HepG2 (cell line): ENCODE results near the gene TDRD10. TPM values are rescaled to one million over a fixed set of nuclear protein-coding genes. Genes with fewer than 3 reads are reported as not detected.

Source experiments
- ATAC-seq: fragments of 200-7000 bp; cut with Tn5 transposase; 3 replicates; pipeline ENCODE4 v1.9.1; 2020; ENCODE audit warnings: mild to moderate bottlenecking, moderate library complexity
- BruUV-seq: library from RNA; stranded (reverse); fragments of 400-500 nt; replicated peaks from 2 replicates; lab custom pipeline; 2021; lab: Mats Ljungman, UMichigan
- CTCF ChIA-PET: fragments of 300-600 bp; formaldehyde crosslinking; extraction: SDS; loops from one replicate; lab custom pipeline; 2021; ENCODE audit warnings: low total read pairs, inconsistent platforms, low intra/inter-chr PET ratio; lab: Yijun Ruan, JAX
- POLR2A ChIA-PET: fragments of 350-600 bp; sonication (Branson Sonifier 250); formaldehyde crosslinking; loops from one replicate; lab custom pipeline; 2020; ENCODE audit warnings: antibody characterized with exemption, inconsistent platforms; lab: Yijun Ruan, JAX
- DNase-seq: peaks from one replicate; pipeline ENCODE4 v3.0.0-alpha.2; 2015; ENCODE audit warnings: low spot score
- FAIRE-seq: peaks from 3 replicates; lab custom pipeline; 2011; peaks lifted over from hg19 to GRCh38; lab: Jason Lieb, UNC
- H2AFZ ChIP-seq: one replicate; pipeline ENCODE4 v1.6.1; 2011; ENCODE audit warnings: low read length, inconsistent platforms
- H3K27ac ChIP-seq: fragments of 300-600 bp; 3 replicates; pipeline ENCODE4 v1.8.0; 2011; ENCODE audit warnings: mixed run types, mild to moderate bottlenecking, mixed read lengths, low read length, inconsistent platforms; ENCODE audit not compliant: insufficient read depth; ENCODE audit errors: extremely low read length
- H3K27me3 ChIP-seq, 2 experiments: fragments of 200-600 bp in 1 of 2; 2 replicates in 1 of 2; 3 replicates in 1 of 2; pipeline versions ENCODE4 v1.6.0 to v1.8.0; 2011; ENCODE audit warnings: low read length in 2 of 2, mild to moderate bottlenecking in 2 of 2, moderate library complexity in 2 of 2, inconsistent platforms in 1 of 2; ENCODE audit not compliant: insufficient read depth in 2 of 2, control insufficient read depth in 1 of 2
- H3K36me3 ChIP-seq, 2 experiments: fragments of 200-600 bp in 1 of 2; replicated peaks in 1 of 2; 2 replicates in 1 of 2; 3 replicates in 1 of 2; pipeline versions ENCODE4 v1.5.1 to v1.8.0; 2011; ENCODE audit warnings: low read length in 2 of 2, inconsistent platforms in 1 of 2; ENCODE audit not compliant: insufficient read depth in 2 of 2, control insufficient read depth in 1 of 2
- H3K4me1 ChIP-seq: 2 replicates; pipeline ENCODE4 v1.5.1; 2012; ENCODE audit warnings: low read length, inconsistent platforms; ENCODE audit not compliant: insufficient read depth
- H3K4me2 ChIP-seq: 2 replicates; pipeline ENCODE4 v1.6.0; 2011; ENCODE audit warnings: low read depth, low read length, inconsistent platforms
- H3K4me3 ChIP-seq, 3 experiments: fragments of 200-600 bp in 1 of 3; sonication (generic), shearing (Covaris generic) in 1 of 3; replicated peaks in 1 of 3; 2 replicates each; pipeline ENCODE4 v1.5.1; 2011 to 2016; ENCODE audit warnings: low read length in 3 of 3, inconsistent platforms in 2 of 3, low read depth in 2 of 3, mild to moderate bottlenecking in 2 of 3, control low read depth in 1 of 3, mixed read lengths in 1 of 3; ENCODE audit not compliant: insufficient read depth in 1 of 3
- H3K79me2 ChIP-seq: one replicate; pipeline ENCODE4 v1.6.1; 2011; ENCODE audit warnings: low read length, inconsistent platforms; ENCODE audit not compliant: insufficient read depth
- H3K9ac ChIP-seq: 2 replicates; pipeline ENCODE4 v1.6.0; 2011; ENCODE audit warnings: mild to moderate bottlenecking, low read depth, low read length, inconsistent platforms; ENCODE audit not compliant: insufficient read depth
- H3K9me3 ChIP-seq: 2 replicates; pipeline ENCODE4 v1.5.1; 2012; ENCODE audit warnings: mild to moderate bottlenecking, low read length
- H4K20me1 ChIP-seq: 2 replicates; pipeline ENCODE4 v1.6.0; 2011; ENCODE audit warnings: inconsistent platforms, mild to moderate bottlenecking, low read length, moderate library complexity; ENCODE audit not compliant: insufficient read depth
- RXRB ChIP-seq: IDR thresholded peaks from 2 replicates; pipeline ENCODE4 v1.6.1; 2016; ENCODE audit warnings: borderline replicate concordance, missing genetic modification reagents, missing compliant biosample characterization
- ZBTB42 ChIP-seq: sonication (generic); formaldehyde crosslinking; IDR thresholded peaks from 2 replicates; pipeline ENCODE4 v1.5.0; 2020; ENCODE audit warnings: mild to moderate bottlenecking, missing genetic modification reagents
- ZNF350 ChIP-seq: sonication (generic); formaldehyde crosslinking; IDR thresholded peaks from 2 replicates; pipeline ENCODE4 v1.4.0; 2020; ENCODE audit warnings: mild to moderate bottlenecking, low read depth, missing genetic modification reagents, borderline replicate concordance
- ZNF790 ChIP-seq: sonication (generic); formaldehyde crosslinking; IDR thresholded peaks from 2 replicates; pipeline ENCODE4 v1.8.0; 2022; ENCODE audit warnings: missing genetic modification reagents, mild to moderate bottlenecking, borderline replicate concordance
- ZSCAN22 ChIP-seq: sonication (generic); formaldehyde crosslinking; IDR thresholded peaks from 2 replicates; pipeline ENCODE4 v1.4.0; 2020; ENCODE audit warnings: mild to moderate bottlenecking, missing genetic modification reagents
- WGBS: methylation state at CpG from one replicate; pipeline ENCODE4 v1.1.6; 2017; ENCODE audit warnings: low lambda C conversion rate; 5-methylcytosine and 5-hydroxymethylcytosine counted together
- in situ Hi-C: cut with HindIII; loops from 2 replicates; pipeline ENCODE4 v1.10.0; 2017; ENCODE audit warnings: low pct_unique_long_range_greater_than_20kb; ENCODE audit not compliant: extremely low pct_ligation_motif_present
- intact Hi-C: fragments of 100-400 bp; cut with micrococcal nuclease; formaldehyde crosslinking; loops from one replicate; pipeline ENCODE4 v1.10.0; 2022; ENCODE audit not compliant: unreplicated experiment
- polyA plus RNA-seq, 8 experiments: library from polyadenylated mRNA; depleted of rRNA in 3 of 8; stranded (reverse) in 7 of 8; unstranded in 1 of 8; fragments of >200 nt; fragmentation: Illumina TruSeq in 4 of 8; extraction: Trizol in 4 of 8; gene quantifications; 2 replicates each; pipeline versions ENCODE4 v1.2.1 to v1.2.3, GENCODE V29; 2011 to 2016; ENCODE audit warnings: low read depth in 4 of 8, missing spikeins in 1 of 8, mixed read lengths in 1 of 8; ENCODE audit not compliant: insufficient read depth in 1 of 8
- total RNA-seq, 5 experiments: library from RNA; depleted of rRNA; stranded (reverse); fragments of >200 nt; fragmentation: Illumina TruSeq; extraction: Trizol; gene quantifications; 2 replicates each; pipeline ENCODE4 v1.2.3, GENCODE V29; 2016; ENCODE audit warnings: low read depth in 1 of 5
- TF ChIP-seq, protein P1 (sequence below): IDR thresholded peaks from 2 replicates; pipeline ENCODE4 v1.6.1; 2016; ENCODE audit warnings: low read depth, missing genetic modification reagents, missing compliant biosample characterization
- TF ChIP-seq, protein P2 (sequence below): sonication (generic); formaldehyde crosslinking; IDR thresholded peaks from 2 replicates; pipeline ENCODE4 v1.4.0; 2020; ENCODE audit warnings: missing genetic modification reagents; ENCODE audit errors: not compliant biosample characterization
- TF ChIP-seq, protein P3 (sequence below): sonication (generic); formaldehyde crosslinking; IDR thresholded peaks from 2 replicates; pipeline ENCODE4 v1.5.1; 2020; ENCODE audit warnings: mild to moderate bottlenecking, missing genetic modification reagents
- TF ChIP-seq, protein P4 (sequence below): sonication (generic); formaldehyde crosslinking; IDR thresholded peaks from 2 replicates; pipeline ENCODE4 v1.5.1; 2020; ENCODE audit warnings: missing genetic modification reagents, mild to moderate bottlenecking, borderline replicate concordance

The TDRD10 gene
- total and polyA plus RNA-seq, 2 of the 13 experiments (the other 11 are each of a cell fraction or from before 2014, with no cell fraction given) = not detected

DNA sequence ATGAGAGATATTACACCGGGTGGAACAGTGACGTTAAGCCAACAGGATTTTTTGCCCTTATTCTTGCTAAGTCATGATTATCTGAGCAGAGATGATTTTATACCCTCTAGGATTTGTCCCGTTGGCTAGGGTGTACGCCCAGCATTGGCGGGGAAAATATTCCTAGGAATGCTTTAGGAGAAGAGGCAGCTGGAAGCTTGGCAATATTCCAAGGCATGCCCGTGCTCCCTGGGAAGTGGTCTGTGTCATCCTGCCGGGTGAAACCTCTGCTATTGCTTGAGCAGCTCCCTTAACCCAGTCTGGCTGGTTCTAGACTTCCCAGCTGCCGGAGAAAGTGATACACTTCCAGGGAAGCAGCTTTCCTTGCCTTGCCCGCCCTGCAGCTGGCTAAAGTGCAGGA, 81.8 kb downstream of the TDRD10 start (continued):
- TF ChIP-seq, protein P1, sequence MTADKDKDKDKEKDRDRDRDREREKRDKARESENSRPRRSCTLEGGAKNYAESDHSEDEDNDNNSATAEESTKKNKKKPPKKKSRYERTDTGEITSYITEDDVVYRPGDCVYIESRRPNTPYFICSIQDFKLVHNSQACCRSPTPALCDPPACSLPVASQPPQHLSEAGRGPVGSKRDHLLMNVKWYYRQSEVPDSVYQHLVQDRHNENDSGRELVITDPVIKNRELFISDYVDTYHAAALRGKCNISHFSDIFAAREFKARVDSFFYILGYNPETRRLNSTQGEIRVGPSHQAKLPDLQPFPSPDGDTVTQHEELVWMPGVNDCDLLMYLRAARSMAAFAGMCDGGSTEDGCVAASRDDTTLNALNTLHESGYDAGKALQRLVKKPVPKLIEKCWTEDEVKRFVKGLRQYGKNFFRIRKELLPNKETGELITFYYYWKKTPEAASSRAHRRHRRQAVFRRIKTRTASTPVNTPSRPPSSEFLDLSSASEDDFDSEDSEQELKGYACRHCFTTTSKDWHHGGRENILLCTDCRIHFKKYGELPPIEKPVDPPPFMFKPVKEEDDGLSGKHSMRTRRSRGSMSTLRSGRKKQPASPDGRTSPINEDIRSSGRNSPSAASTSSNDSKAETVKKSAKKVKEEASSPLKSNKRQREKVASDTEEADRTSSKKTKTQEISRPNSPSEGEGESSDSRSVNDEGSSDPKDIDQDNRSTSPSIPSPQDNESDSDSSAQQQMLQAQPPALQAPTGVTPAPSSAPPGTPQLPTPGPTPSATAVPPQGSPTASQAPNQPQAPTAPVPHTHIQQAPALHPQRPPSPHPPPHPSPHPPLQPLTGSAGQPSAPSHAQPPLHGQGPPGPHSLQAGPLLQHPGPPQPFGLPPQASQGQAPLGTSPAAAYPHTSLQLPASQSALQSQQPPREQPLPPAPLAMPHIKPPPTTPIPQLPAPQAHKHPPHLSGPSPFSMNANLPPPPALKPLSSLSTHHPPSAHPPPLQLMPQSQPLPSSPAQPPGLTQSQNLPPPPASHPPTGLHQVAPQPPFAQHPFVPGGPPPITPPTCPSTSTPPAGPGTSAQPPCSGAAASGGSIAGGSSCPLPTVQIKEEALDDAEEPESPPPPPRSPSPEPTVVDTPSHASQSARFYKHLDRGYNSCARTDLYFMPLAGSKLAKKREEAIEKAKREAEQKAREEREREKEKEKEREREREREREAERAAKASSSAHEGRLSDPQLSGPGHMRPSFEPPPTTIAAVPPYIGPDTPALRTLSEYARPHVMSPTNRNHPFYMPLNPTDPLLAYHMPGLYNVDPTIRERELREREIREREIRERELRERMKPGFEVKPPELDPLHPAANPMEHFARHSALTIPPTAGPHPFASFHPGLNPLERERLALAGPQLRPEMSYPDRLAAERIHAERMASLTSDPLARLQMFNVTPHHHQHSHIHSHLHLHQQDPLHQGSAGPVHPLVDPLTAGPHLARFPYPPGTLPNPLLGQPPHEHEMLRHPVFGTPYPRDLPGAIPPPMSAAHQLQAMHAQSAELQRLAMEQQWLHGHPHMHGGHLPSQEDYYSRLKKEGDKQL (CRISPR knock-in tag) = no peak
- TF ChIP-seq ZSCAN22 (CRISPR knock-in tag) (no peak), ZNF790 (CRISPR knock-in tag) (no peak), RXRB (no peak)
- TF ChIP-seq, protein P2, sequence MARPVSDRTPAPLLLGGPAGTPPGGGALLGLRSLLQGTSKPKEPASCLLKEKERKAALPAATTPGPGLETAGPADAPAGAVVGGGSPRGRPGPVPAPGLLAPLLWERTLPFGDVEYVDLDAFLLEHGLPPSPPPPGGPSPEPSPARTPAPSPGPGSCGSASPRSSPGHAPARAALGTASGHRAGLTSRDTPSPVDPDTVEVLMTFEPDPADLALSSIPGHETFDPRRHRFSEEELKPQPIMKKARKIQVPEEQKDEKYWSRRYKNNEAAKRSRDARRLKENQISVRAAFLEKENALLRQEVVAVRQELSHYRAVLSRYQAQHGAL (CRISPR knock-in tag) = no peak
- TF ChIP-seq, all 625 proteins: peak for 0

DNA sequence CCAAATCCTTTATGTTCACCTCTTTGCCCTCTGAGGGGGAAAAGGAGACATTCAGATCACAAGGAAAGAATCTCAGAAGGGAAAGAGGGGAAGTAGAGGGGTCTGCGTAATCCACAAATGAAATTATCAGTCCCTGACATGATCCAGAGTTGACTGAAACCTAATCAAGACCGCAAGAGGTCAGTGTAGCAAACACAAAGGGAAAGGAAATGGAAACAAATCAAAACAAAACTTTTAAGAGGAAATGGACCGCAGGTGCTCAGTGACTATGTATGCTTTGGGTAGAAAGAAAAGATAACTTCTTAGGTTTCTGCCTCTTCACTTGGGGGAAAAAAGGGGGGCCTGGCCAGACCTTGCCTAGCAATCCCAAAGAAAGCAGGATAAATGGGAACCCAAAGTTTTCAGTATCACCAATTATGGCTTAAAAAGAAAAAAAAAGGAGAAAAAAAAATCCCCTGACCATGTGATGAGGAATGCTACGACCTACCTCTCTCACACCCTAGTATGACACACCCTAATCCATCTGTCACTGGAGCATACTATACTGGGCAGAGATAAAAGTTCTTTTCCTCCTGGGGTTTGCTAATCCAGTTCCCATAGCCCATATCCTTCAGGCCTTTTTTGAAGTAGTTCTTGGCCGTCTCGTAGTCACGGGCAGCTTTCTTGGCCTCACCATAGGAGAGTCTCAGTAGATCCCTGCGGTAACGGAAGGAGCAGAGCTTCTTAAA, 82.4 kb downstream of the TDRD10 start:
- in situ Hi-C loops (no loop called here), intact Hi-C loops (loop anchor here (1.0 kb wide), 1 partner anchor 25 kb away; no protein-coding TSS in a partner anchor)
- Histone ChIP-seq H3K36me3 (peaks cover 38 to 94% of the 10 kb centered on the region in 2 experiments), H3K27me3 (no peaks in the 10 kb centered on the region), H4K20me1 (no peaks in the 10 kb centered on the region), H3K4me3 (no peak overlapping the region), H3K27ac (no peak overlapping the region), H3K79me2 (no peaks in the 10 kb centered on the region), H3K9ac (no peak overlapping the region), H3K9me3 (no peaks in the 10 kb centered on the region), H3K4me1 (no peaks in the 10 kb centered on the region), H2AFZ (no peak overlapping the region), H3K4me2 (no peak overlapping the region)
- ATAC-seq (no peak), FAIRE-seq (no peak), DNase-seq (no peak)
- WGBS = 99% methylated on average over 9 of the region's 9 CpGs
- ChIA-PET CTCF (no interaction called here), POLR2A (no interaction called here)
- BruUV-seq = no TSS peak
- no peak for TF ChIP-seq ZNF350 (CRISPR knock-in tag)
- TF ChIP-seq ZBTB42 (CRISPR knock-in tag) = no peak
- TF ChIP-seq, protein P3, sequence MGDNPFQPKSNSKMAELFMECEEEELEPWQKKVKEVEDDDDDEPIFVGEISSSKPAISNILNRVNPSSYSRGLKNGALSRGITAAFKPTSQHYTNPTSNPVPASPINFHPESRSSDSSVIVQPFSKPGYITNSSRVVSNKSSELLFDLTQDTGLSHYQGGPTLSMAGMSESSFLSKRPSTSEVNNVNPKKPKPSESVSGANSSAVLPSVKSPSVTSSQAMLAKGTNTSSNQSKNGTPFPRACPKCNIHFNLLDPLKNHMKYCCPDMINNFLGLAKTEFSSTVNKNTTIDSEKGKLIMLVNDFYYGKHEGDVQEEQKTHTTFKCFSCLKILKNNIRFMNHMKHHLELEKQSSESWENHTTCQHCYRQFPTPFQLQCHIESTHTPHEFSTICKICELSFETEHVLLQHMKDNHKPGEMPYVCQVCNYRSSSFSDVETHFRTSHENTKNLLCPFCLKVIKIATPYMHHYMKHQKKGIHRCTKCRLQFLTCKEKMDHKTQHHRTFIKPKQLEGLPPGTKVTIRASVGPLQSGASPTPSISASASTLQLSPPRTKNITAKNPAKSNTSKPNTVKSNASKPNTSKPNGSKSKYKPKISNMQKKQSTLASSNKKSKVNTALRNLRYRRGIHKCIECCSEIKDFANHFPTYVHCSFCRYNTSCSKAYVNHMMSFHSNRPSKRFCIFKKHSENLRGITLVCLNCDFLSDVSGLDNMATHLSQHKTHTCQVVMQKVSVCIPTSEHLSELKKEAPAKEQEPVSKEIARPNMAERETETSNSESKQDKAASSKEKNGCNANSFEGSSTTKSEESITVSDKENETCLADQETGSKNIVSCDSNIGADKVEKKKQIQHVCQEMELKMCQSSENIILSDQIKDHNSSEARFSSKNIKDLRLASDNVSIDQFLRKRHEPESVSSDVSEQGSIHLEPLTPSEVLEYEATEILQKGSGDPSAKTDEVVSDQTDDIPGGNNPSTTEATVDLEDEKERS (CRISPR knock-in tag) = no peak
- TF ChIP-seq, protein P4, sequence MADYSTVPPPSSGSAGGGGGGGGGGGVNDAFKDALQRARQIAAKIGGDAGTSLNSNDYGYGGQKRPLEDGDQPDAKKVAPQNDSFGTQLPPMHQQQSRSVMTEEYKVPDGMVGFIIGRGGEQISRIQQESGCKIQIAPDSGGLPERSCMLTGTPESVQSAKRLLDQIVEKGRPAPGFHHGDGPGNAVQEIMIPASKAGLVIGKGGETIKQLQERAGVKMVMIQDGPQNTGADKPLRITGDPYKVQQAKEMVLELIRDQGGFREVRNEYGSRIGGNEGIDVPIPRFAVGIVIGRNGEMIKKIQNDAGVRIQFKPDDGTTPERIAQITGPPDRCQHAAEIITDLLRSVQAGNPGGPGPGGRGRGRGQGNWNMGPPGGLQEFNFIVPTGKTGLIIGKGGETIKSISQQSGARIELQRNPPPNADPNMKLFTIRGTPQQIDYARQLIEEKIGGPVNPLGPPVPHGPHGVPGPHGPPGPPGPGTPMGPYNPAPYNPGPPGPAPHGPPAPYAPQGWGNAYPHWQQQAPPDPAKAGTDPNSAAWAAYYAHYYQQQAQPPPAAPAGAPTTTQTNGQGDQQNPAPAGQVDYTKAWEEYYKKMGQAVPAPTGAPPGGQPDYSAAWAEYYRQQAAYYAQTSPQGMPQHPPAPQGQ (CRISPR knock-in tag) = no peak
